ENCODE data around the gene PSMB2.
"Not testable (repeated sequence)": the region's sequence is repeated elsewhere in the genome, so short reads cannot be mapped to it uniquely, and the experiment has no call there.

PSMB2 gene

DNA sequence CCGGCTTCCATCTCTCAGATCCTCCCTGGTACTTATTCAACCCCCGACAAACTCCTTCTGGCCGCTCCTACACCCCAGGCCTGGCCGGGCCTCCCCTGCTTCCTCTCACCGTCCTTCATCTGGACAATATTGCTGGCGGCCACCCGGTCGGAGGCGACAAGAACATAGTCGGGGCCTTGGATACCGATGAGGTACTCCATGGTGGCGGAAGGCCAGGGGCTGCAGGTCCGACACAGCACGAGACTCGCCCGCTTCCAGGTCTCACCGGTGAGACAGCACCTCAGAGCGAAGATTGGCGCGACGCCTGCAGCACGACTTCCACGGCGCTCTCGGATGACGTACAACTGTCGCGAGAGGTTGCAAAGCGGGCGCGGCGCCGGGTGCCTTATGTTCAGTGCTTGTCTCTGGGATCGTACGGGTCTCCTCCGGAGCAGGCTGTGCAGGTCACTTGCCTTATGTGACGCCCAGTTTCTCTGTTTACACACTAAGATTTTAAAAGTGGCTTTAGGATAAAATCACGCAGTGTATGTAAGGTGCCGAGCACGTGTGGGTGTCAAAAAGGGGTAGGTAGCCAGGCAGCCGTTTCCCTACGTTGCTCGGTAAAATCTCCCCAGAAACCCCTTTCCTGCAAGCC lies at the start of gene PSMB2:
Gene PSMB2, minus strand, starts transcription at position 294 of the 634 bp plus-strand sequence. Its CDS starts 94 bp downstream, at position 200.
- peak; percentile 86 for DNase-seq (ENCODE audit: extremely low read depth, low read depth)
- H3K4me3 ChIP-seq (replicated peaks; ENCODE audit: low read depth, low read length) = peak within 1 kb of the TSS; percentile 74
- TF ChIP-seq, protein P1, sequence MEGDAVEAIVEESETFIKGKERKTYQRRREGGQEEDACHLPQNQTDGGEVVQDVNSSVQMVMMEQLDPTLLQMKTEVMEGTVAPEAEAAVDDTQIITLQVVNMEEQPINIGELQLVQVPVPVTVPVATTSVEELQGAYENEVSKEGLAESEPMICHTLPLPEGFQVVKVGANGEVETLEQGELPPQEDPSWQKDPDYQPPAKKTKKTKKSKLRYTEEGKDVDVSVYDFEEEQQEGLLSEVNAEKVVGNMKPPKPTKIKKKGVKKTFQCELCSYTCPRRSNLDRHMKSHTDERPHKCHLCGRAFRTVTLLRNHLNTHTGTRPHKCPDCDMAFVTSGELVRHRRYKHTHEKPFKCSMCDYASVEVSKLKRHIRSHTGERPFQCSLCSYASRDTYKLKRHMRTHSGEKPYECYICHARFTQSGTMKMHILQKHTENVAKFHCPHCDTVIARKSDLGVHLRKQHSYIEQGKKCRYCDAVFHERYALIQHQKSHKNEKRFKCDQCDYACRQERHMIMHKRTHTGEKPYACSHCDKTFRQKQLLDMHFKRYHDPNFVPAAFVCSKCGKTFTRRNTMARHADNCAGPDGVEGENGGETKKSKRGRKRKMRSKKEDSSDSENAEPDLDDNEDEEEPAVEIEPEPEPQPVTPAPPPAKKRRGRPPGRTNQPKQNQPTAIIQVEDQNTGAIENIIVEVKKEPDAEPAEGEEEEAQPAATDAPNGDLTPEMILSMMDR (IDR thresholded peaks at IDR 0.05; ENCODE audit: low read depth, low read length, missing control alignments) = no peak

DNA sequence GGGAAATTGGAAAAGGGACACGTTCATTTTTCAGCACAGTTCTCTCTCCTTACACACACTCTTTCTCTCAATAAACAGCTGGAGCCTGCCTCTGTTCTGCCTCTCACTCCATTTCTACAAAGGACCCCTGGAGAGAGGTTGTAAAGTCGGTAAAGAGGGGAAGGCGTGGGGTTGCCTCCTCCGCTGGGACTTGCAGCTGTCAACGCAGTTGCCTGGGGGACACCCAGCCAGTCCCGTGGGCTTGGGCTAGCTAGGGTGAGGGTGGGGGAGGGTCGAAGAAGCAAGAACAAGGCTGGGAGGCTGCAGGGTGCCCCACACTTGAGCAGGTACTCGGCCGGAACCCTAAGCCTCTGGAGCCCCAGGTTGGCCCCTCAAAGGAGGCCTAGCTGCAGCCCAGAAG lies 49.8 kb upstream of the PSMB2 start:
- DNase-seq (ENCODE audit: extremely low read depth, low read depth) = no peak
- TF ChIP-seq, protein P1 (IDR thresholded peaks at IDR 0.05; ENCODE audit: low read depth, low read length, missing control alignments) = no peak
- H3K4me3 ChIP-seq (replicated peaks; ENCODE audit: low read depth, low read length) = no peak overlapping the region

DNA sequence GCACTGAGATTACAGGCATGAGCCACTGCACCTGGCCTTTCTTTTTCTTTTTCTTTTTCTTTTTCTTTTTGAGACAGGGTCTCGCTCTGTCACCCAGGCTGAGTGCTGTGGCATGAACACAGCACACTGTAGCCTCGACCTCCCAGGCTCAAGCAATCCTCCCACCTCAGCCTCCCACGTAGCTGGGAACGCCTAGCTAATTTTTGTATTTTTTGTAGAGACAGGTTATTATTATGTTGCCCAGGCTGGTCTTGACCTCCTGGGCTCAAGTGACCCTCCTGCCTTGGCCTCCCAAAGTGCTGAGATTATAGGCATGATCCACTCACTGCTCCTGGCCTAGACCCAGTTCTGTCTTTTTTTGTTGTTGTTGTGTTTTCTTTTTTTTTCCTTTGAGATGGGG lies 48.8 kb upstream of the PSMB2 start:
- not testable (repeated sequence) for DNase-seq (ENCODE audit: extremely low read depth, low read depth); H3K4me3 ChIP-seq (replicated peaks; ENCODE audit: low read depth, low read length)

DNA sequence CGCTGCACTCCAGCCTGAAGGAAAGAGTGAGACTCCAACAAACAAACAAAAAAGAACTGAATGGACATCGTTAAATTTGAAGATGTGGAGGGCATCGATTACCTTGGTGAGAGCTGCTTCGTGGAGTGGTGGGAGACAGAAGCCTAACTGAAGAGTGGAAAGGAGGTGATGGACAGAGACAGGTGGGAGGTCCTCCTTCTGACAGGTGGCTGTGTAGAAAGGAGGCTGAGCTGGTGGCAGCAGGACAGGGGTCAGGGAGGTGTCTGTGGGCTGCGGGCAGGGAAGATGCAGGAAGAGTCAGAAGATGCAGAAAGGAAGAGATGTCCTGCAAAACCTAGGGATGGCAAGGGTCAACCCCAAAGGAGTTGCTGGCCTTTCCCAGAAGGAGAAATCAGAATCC lies 46.8 kb upstream of the PSMB2 start:
- no peak for DNase-seq (ENCODE audit: extremely low read depth, low read depth)
- TF ChIP-seq, protein P1 (IDR thresholded peaks at IDR 0.05; ENCODE audit: low read depth, low read length, missing control alignments) = no peak
- no peak overlapping the region for H3K4me3 ChIP-seq (replicated peaks; ENCODE audit: low read depth, low read length)

DNA sequence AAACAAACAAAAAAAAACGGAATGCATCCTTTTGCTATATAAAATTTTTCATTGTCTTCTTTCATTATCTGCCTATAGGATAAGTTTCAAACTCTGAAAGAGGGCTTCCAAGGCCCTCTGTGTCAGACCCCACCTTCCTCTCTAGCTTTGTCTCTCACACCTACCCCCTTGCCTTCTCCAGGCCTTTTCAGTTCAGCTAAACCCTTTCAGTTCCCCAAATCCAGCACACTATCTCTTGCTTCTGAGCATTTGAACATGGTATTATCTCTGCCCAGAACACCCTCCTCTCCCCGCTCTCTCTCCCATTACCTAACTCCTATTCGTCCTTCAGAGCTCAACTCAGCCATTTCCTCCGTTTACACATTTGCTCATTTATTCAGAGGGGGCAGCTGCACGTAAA lies 41.7 kb upstream of the PSMB2 start:
- DNase-seq (ENCODE audit: extremely low read depth, low read depth) = no peak

DNA sequence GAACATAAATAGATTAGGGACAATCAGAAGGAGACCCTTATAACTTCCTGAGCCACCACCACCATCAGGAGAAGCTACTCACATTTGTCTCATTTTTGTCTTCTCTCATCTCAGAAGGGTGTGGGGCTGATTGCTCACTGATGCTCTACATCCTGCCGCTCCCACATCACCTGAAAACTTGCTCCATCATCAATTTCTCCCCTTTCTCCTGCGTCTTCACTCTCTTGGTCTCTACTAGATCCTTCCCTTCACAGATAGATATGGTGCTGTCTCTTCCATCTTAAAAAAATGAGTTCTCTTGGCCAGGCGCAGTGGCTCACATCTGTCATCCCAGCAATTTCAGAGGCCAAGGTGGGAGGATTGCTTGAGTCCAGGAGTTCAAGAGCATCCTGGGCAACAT lies 38.9 kb upstream of the PSMB2 start:
- no peak overlapping the region for H3K4me3 ChIP-seq (replicated peaks; ENCODE audit: low read depth, low read length)
- TF ChIP-seq, protein P1 (IDR thresholded peaks at IDR 0.05; ENCODE audit: low read depth, low read length, missing control alignments) = no peak
- no peak for DNase-seq (ENCODE audit: extremely low read depth, low read depth)

More for the DNA sequence above, 41.7 kb upstream of the PSMB2 start:
- no peak overlapping the region for H3K4me3 ChIP-seq (replicated peaks; ENCODE audit: low read depth, low read length)
- TF ChIP-seq, protein P1 (IDR thresholded peaks at IDR 0.05; ENCODE audit: low read depth, low read length, missing control alignments) = no peak

DNA sequence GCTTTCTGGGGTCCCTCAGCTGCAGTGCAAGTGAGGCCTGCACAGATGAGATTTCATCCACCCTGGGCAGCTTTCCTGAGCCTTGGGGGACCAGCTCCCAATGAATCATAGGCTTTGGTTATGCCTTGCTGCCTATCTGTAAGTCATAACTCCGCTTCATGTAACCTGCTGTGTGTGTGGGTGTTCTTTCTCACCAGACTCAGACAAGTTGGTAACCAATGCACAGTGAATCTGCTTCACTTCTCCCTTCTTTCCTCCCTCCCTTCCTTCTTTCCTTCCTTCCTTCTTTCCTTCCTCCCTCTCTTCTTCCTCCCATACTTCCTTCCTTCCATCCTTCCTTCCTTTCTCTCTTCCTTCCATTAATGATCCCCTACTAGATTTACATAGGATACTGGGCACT lies 34.4 kb upstream of the PSMB2 start:
- no peak for DNase-seq (ENCODE audit: extremely low read depth, low read depth)
- H3K4me3 ChIP-seq (replicated peaks; ENCODE audit: low read depth, low read length) = no peak overlapping the region

More for the DNA sequence above, 34.4 kb upstream of the PSMB2 start:
- TF ChIP-seq, protein P1 (IDR thresholded peaks at IDR 0.05; ENCODE audit: low read depth, low read length, missing control alignments) = no peak
